Endothelial cell of umbilical vein (primary cell): ENCODE data around the gene OR1E1. TPM values are rescaled to one million over a fixed set of nuclear protein-coding genes. Genes with fewer than 3 reads are reported as not detected.
"Not testable (repeated sequence)": the region's sequence is repeated elsewhere in the genome, so short reads cannot be mapped to it uniquely, and the experiment has no call there.

Source experiments
- BruUV-seq: library from RNA; stranded (reverse); fragments of 400-500 nt; replicated peaks from 2 replicates; lab custom pipeline; 2021; lab: Mats Ljungman, UMichigan
- CTCF ChIA-PET: fragments of 300-600, 350-600 bp; sonication (Branson Sonifier 250); formaldehyde crosslinking; loops from one replicate; lab custom pipeline; 2021; ENCODE audit warnings: antibody characterized with exemption, inconsistent platforms; lab: Charles Lee
- POLR2A ChIA-PET: fragments of 300-600, 350-600 bp; sonication (Branson Sonifier 250); formaldehyde crosslinking; loops from one replicate; lab custom pipeline; 2021; ENCODE audit warnings: antibody characterized with exemption, inconsistent platforms; lab: Charles Lee
- DNase-seq: peaks from one replicate; pipeline ENCODE4 v3.0.0-alpha.2; 2011; ENCODE audit warnings: low read depth, low spot score
- FAIRE-seq: peaks from 2 replicates; lab custom pipeline; 2011; peaks lifted over from hg19 to GRCh38; lab: Jason Lieb, UNC
- H2AFZ ChIP-seq: 2 replicates; pipeline ENCODE4 v1.6.0; 2012; ENCODE audit warnings: low read depth, low read length, control low read depth, inconsistent platforms
- H3K27ac ChIP-seq: 2 replicates; pipeline ENCODE4 v1.5.1; 2011; ENCODE audit warnings: low read depth, mild to moderate bottlenecking, control low read depth, low read length, moderate library complexity; ENCODE audit not compliant: insufficient read depth
- H3K27me3 ChIP-seq, 2 experiments: 2 replicates each; pipeline versions ENCODE4 v1.6.0 to v1.6.1; 2011; ENCODE audit warnings: low read length in 2 of 2, mixed read lengths in 1 of 2; ENCODE audit not compliant: control insufficient read depth in 2 of 2, insufficient read depth in 2 of 2
- H3K36me3 ChIP-seq, 2 experiments: 2 replicates in 1 of 2; 3 replicates in 1 of 2; pipeline ENCODE4 v1.5.1; 2011; ENCODE audit warnings: low read length in 2 of 2, mild to moderate bottlenecking in 1 of 2, moderate library complexity in 1 of 2; ENCODE audit not compliant: control insufficient read depth in 2 of 2, insufficient read depth in 2 of 2; ENCODE audit errors: extremely low read depth in 1 of 2
- H3K4me1 ChIP-seq: 3 replicates; pipeline ENCODE4 v1.5.1; 2011; ENCODE audit warnings: mild to moderate bottlenecking, low read length; ENCODE audit not compliant: control insufficient read depth, insufficient read depth; ENCODE audit errors: extremely low read depth
- H3K4me2 ChIP-seq: 2 replicates; pipeline ENCODE4 v1.6.1; 2011; ENCODE audit warnings: low read length, control low read depth, mixed read lengths; ENCODE audit not compliant: insufficient read depth
- H3K4me3 ChIP-seq, 3 experiments: fragments of 200-600 bp in 1 of 3; sonication (generic), shearing (Covaris generic) in 1 of 3; replicated peaks in 1 of 3; 2 replicates each; pipeline ENCODE4 v1.5.1; 2011 to 2016; ENCODE audit warnings: control low read depth in 3 of 3, low read length in 3 of 3, mild to moderate bottlenecking in 2 of 3, inconsistent platforms in 1 of 3, low read depth in 1 of 3, moderate library complexity in 1 of 3; ENCODE audit not compliant: insufficient read depth in 1 of 3
- H3K79me2 ChIP-seq: 2 replicates; pipeline ENCODE4 v1.6.0; 2012; ENCODE audit warnings: low read length, inconsistent platforms; ENCODE audit not compliant: control insufficient read depth, insufficient read depth
- H3K9ac ChIP-seq: replicated peaks from 2 replicates; pipeline ENCODE3; 2011; ENCODE audit warnings: low read length, control low read depth; ENCODE audit not compliant: insufficient read depth; ENCODE audit errors: extremely low read depth
- H3K9me1 ChIP-seq: replicated peaks from 3 replicates; pipeline ENCODE4 v1.6.0; 2011; ENCODE audit warnings: mild to moderate bottlenecking, low read length; ENCODE audit not compliant: control insufficient read depth, insufficient read depth; ENCODE audit errors: extremely low read depth
- H3K9me3 ChIP-seq: replicated peaks from 2 replicates; pipeline ENCODE4 v1.5.1; 2012; ENCODE audit warnings: low read length, inconsistent platforms; ENCODE audit not compliant: control insufficient read depth, insufficient read depth
- H4K20me1 ChIP-seq: replicated peaks from 2 replicates; pipeline ENCODE3; 2011; ENCODE audit warnings: mild to moderate bottlenecking, low read length; ENCODE audit not compliant: control insufficient read depth, insufficient read depth; ENCODE audit errors: extremely low read depth
- EZH2 ChIP-seq: IDR thresholded peaks from 2 replicates; pipeline ENCODE4 v1.6.1; 2012; ENCODE audit warnings: borderline replicate concordance, low read depth, mild to moderate bottlenecking, moderate library complexity, low read length, inconsistent platforms; ENCODE audit not compliant: severe bottlenecking
- FOS ChIP-seq: IDR thresholded peaks from 2 replicates; pipeline ENCODE4 v1.6.1; 2011; ENCODE audit warnings: mild to moderate bottlenecking, low read length, moderate library complexity, borderline replicate concordance; ENCODE audit not compliant: insufficient read depth
- GATA2 ChIP-seq: IDR thresholded peaks from 2 replicates; pipeline ENCODE4 v1.7.0; 2011; ENCODE audit warnings: low read depth, mild to moderate bottlenecking, moderate library complexity, mixed read lengths, low read length; ENCODE audit not compliant: insufficient read length, insufficient read depth
- JUN ChIP-seq: IDR thresholded peaks from 2 replicates; pipeline ENCODE4 v1.6.1; 2011; ENCODE audit warnings: borderline replicate concordance, low read depth; ENCODE audit not compliant: insufficient read length, insufficient read depth
- MYC ChIP-seq: IDR thresholded peaks from one replicate; pipeline ENCODE4 v1.6.1; 2011; ENCODE audit warnings: mild to moderate bottlenecking, low read depth, low read length
- POLR2A ChIP-seq: IDR thresholded peaks from 2 replicates; pipeline ENCODE4 v1.6.1; 2012; ENCODE audit warnings: low read depth, mild to moderate bottlenecking, control low read depth, low read length
- POLR2AphosphoS5 ChIP-seq: IDR thresholded peaks from 2 replicates; pipeline ENCODE4 v1.6.1; 2012; ENCODE audit warnings: low read depth, mild to moderate bottlenecking, control low read depth, low read length, moderate library complexity; ENCODE audit not compliant: insufficient read depth
- dilution Hi-C: fragments of 300-500 bp; cut with MboI; formaldehyde crosslinking; loops from one replicate; pipeline ENCODE4 v1.15.0; 2019; ENCODE audit warnings: low sequenced_read_pairs; ENCODE audit not compliant: extremely low pct_ligation_motif_present
- intact Hi-C: fragments of 100-400 bp; cut with micrococcal nuclease; formaldehyde crosslinking; loops from one replicate; pipeline ENCODE4 v1.10.0; 2022
- polyA plus RNA-seq, 4 experiments: library from polyadenylated mRNA; depleted of rRNA in 3 of 4; stranded (reverse) in 3 of 4; unstranded in 1 of 4; fragments of >200 nt; gene quantifications; 2 replicates each; pipeline versions ENCODE4 v1.2.1 to v1.2.3, GENCODE V29; 2011 to 2012; ENCODE audit warnings: missing spikeins in 1 of 4
- total RNA-seq: library from RNA; stranded (reverse); gene quantifications from 2 replicates; pipeline ENCODE4 v1.2.3, GENCODE V29; 2021
- TF ChIP-seq, protein P1 (sequence below), 2 donors: IDR thresholded peaks; 1 replicate in 1 of 2; 2 replicates in 1 of 2; pipeline ENCODE4 v1.5.1; 2011; ENCODE audit warnings: low read length in 2 of 2, mild to moderate bottlenecking in 2 of 2, moderate library complexity in 2 of 2, control low read depth in 1 of 2, inconsistent platforms in 1 of 2, low read depth in 1 of 2; ENCODE audit not compliant: insufficient read depth in 1 of 2; ENCODE audit errors: extremely low read depth in 1 of 2
- TF ChIP-seq, protein P2 (sequence below): IDR thresholded peaks from 2 replicates; pipeline ENCODE4 v1.6.1; 2011; ENCODE audit not compliant: insufficient read depth, insufficient read length

The OR1E1 gene
- total and polyA plus RNA-seq, 2 donors (not counting 3 experiments of a cell fraction or from before 2014, with no cell fraction given) = 0.06 TPM; not detected in 1

DNA sequence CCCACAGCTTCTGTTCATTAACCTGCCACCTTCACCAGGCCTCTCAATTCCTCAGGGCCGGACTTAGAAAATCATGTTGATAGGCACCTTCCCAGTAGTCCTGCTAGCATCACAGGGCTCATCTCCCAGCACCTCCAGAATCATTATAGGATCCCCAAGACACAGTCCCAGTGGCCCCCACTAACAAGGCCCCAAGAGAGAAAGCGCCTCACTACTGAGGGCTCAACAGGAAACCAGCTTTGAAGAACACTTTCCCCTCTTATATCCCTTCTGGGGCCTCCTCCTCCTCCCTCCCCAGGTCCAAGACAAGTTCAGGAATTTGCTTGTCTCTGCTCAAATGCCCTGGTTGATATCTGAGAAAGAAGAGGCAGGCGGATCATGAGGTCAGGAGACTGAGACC, 12.9 kb upstream of the OR1E1 start, which contains the start of gene OR3A3:
Gene OR3A3, plus strand, starts transcription at position 301 of the 400 bp plus-strand sequence.
- no peaks in the 10 kb centered on the region for H3K27me3 ChIP-seq
- no peaks in the 10 kb centered on the region for H3K9me3 ChIP-seq
- intact Hi-C loops = no loop called here
- BruUV-seq = no TSS peak
- dilution Hi-C loops = no loop called here
- ChIA-PET CTCF (no interaction called here), POLR2A (no interaction called here)
- H3K9ac ChIP-seq = no peak within 1 kb of the TSS
- no peaks in the 10 kb centered on the region for H3K9me1 ChIP-seq
- H3K4me3 ChIP-seq = no peak within 1 kb of the TSS
- no peak within 1 kb of the TSS for H3K27ac ChIP-seq
- TF ChIP-seq POLR2A = no peak
- TF ChIP-seq JUN = no peak
- TF ChIP-seq GATA2 = no peak
- TF ChIP-seq, protein P1, sequence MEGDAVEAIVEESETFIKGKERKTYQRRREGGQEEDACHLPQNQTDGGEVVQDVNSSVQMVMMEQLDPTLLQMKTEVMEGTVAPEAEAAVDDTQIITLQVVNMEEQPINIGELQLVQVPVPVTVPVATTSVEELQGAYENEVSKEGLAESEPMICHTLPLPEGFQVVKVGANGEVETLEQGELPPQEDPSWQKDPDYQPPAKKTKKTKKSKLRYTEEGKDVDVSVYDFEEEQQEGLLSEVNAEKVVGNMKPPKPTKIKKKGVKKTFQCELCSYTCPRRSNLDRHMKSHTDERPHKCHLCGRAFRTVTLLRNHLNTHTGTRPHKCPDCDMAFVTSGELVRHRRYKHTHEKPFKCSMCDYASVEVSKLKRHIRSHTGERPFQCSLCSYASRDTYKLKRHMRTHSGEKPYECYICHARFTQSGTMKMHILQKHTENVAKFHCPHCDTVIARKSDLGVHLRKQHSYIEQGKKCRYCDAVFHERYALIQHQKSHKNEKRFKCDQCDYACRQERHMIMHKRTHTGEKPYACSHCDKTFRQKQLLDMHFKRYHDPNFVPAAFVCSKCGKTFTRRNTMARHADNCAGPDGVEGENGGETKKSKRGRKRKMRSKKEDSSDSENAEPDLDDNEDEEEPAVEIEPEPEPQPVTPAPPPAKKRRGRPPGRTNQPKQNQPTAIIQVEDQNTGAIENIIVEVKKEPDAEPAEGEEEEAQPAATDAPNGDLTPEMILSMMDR (IDR thresholded peaks at IDR 0.05; ENCODE audit: extremely low read depth in 1 of 2, insufficient read depth in 1 of 2, low read depth in 1 of 2, low read length in 2 of 2) = no peak
- TF ChIP-seq FOS = no peak
- TF ChIP-seq POLR2AphosphoS5 = no peak
- TF ChIP-seq EZH2 = no peak
- TF ChIP-seq MYC = no peak
- TF ChIP-seq, protein P2, sequence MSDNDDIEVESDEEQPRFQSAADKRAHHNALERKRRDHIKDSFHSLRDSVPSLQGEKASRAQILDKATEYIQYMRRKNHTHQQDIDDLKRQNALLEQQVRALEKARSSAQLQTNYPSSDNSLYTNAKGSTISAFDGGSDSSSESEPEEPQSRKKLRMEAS = no peak
- H3K4me2 ChIP-seq = no peak within 1 kb of the TSS
- no peak for FAIRE-seq
- no peak for DNase-seq
- H3K4me1 ChIP-seq = no peaks in the 10 kb centered on the region
- H2AFZ ChIP-seq = no peak within 1 kb of the TSS
- no peaks in the 10 kb centered on the region for H4K20me1 ChIP-seq
- H3K36me3 ChIP-seq = no peaks in the 10 kb centered on the region
- no peaks in the 10 kb centered on the region for H3K79me2 ChIP-seq

DNA sequence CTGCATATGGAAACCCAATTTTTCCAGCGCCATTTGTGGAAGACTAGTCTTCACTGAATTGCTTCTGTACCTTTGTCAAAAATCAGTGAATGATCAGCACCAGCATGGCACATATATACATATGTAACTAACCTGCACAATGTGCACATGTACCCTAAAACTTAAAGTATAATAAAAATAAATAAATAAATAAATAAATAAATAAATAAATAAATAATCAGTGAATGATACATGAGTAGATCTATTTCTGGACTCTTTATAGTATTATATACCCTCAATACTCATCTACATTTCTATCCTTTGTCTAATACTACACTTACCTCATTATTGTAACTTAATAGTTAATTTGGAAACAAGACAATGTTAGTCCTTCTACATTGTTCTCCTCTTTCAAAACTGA, 5.6 kb upstream of the OR1E1 start:
- H3K9me1 ChIP-seq, H3K9me3 ChIP-seq, dilution Hi-C loops, POLR2A ChIA-PET, H2AFZ ChIP-seq, H3K4me3 ChIP-seq, DNase-seq, H3K27me3 ChIP-seq, H4K20me1 ChIP-seq, H3K79me2 ChIP-seq, H3K4me1 ChIP-seq, CTCF ChIA-PET, BruUV-seq, H3K9ac ChIP-seq, FAIRE-seq, H3K36me3 ChIP-seq, H3K4me2 ChIP-seq, H3K27ac ChIP-seq, intact Hi-C loops: not testable (repeated sequence)
